SK-N-SH treated with all-trans-retinoic acid at 6 μM for 48 hours (cell line): Measurements from ENCODE around the gene ZNF518B.

Source experiments
- ATAC-seq: fragments of 200-7000 bp; cut with Tn5 transposase; 3 replicates; pipeline ENCODE4 v1.9.1; 2020; ENCODE audit warnings: mild to moderate bottlenecking, moderate library complexity
- ARNTL ChIP-seq: fragments of 450-650 bp; formaldehyde crosslinking; IDR thresholded peaks from 2 replicates; pipeline ENCODE4 v1.5.0; 2020; ENCODE audit warnings: low read depth, mild to moderate bottlenecking, moderate library complexity, borderline replicate concordance
- BACH2 ChIP-seq: fragments of 250-450 bp; sonication (Bioruptor Pico); IDR thresholded peaks from 2 replicates; pipeline ENCODE4 v1.9.0; 2021; ENCODE audit warnings: mild to moderate bottlenecking, borderline replicate concordance
- CREB5 ChIP-seq: fragments of 250-450 bp; sonication (Bioruptor Pico); IDR thresholded peaks from 2 replicates; pipeline ENCODE4 v1.5.1; 2020; ENCODE audit warnings: low read depth, mild to moderate bottlenecking, moderate library complexity
- CSDC2 ChIP-seq: fragments of 250-450 bp; sonication (Bioruptor Pico); IDR thresholded peaks from 2 replicates; pipeline ENCODE4 v1.5.0; 2020; ENCODE audit warnings: mild to moderate bottlenecking, moderate library complexity
- CSRNP3 ChIP-seq: fragments of 250-450 bp; sonication (Bioruptor Pico); IDR thresholded peaks from 2 replicates; pipeline ENCODE4 v1.5.1; 2021; ENCODE audit warnings: mild to moderate bottlenecking, moderate library complexity
- GLIS3 ChIP-seq: fragments of 250-450 bp; sonication (Bioruptor Pico); IDR thresholded peaks from 2 replicates; pipeline ENCODE4 v1.5.0; 2020; ENCODE audit warnings: mild to moderate bottlenecking, moderate library complexity
- ISL1 ChIP-seq: fragments of 250-450 bp; sonication (Bioruptor Pico); IDR thresholded peaks from 2 replicates; pipeline ENCODE4 v2.1.2; 2022; ENCODE audit warnings: mild to moderate bottlenecking, moderate library complexity
- PATZ1 ChIP-seq: fragments of 250-450 bp; sonication (Bioruptor Pico); IDR thresholded peaks from 2 replicates; pipeline ENCODE4 v1.8.0; 2020; ENCODE audit warnings: mild to moderate bottlenecking, moderate library complexity, borderline replicate concordance
- POU6F1 ChIP-seq: fragments of 250-450 bp; sonication (Bioruptor Pico); IDR thresholded peaks from 2 replicates; pipeline ENCODE4 v1.8.0; 2021; ENCODE audit warnings: low read depth, mild to moderate bottlenecking, moderate library complexity, borderline replicate concordance
- PPARA ChIP-seq: fragments of 250-450 bp; sonication (Bioruptor Pico); IDR thresholded peaks from 2 replicates; pipeline ENCODE4 v1.5.0; 2020; ENCODE audit warnings: mild to moderate bottlenecking, borderline replicate concordance
- RARB ChIP-seq: fragments of 250-450 bp; sonication (Bioruptor Pico); IDR thresholded peaks from 2 replicates; pipeline ENCODE4 v1.8.0; 2021; ENCODE audit warnings: mild to moderate bottlenecking, moderate library complexity
- SNAI2 ChIP-seq: fragments of 250-450 bp; sonication (Bioruptor Pico); IDR thresholded peaks from 2 replicates; pipeline ENCODE4 v1.5.0; 2020; ENCODE audit warnings: mild to moderate bottlenecking, moderate library complexity
- TCF4 ChIP-seq: fragments of 250-450 bp; sonication (Bioruptor Pico); IDR thresholded peaks from 2 replicates; pipeline ENCODE4 v1.8.0; 2021; ENCODE audit warnings: mild to moderate bottlenecking, moderate library complexity, borderline replicate concordance
- TOX ChIP-seq: fragments of 250-450 bp; sonication (Bioruptor Pico); IDR thresholded peaks from 2 replicates; pipeline ENCODE4 v1.8.0; 2021; ENCODE audit warnings: mild to moderate bottlenecking, moderate library complexity, borderline replicate concordance
- TSHZ2 ChIP-seq: fragments of 250-450 bp; sonication (Bioruptor Pico); IDR thresholded peaks from 2 replicates; pipeline ENCODE4 v1.5.0; 2020; ENCODE audit warnings: mild to moderate bottlenecking, moderate library complexity
- ZC3H10 ChIP-seq: fragments of 250-450 bp; sonication (Bioruptor Pico); IDR thresholded peaks from 2 replicates; pipeline ENCODE4 v1.5.1; 2021; ENCODE audit warnings: mild to moderate bottlenecking, moderate library complexity
- ZFP3 ChIP-seq: fragments of 250-450 bp; sonication (Bioruptor Pico); IDR thresholded peaks from 2 replicates; pipeline ENCODE4 v1.5.0; 2020; ENCODE audit warnings: mild to moderate bottlenecking, moderate library complexity
- ZFP30 ChIP-seq: fragments of 450-650 bp; formaldehyde crosslinking; IDR thresholded peaks from 2 replicates; pipeline ENCODE4 v1.5.0; 2022; ENCODE audit warnings: mild to moderate bottlenecking, moderate library complexity
- ZNF565 ChIP-seq: fragments of 450-650 bp; formaldehyde crosslinking; conservative IDR thresholded peaks from 2 replicates; pipeline ENCODE4 v1.5.0; 2020; ENCODE audit warnings: low read depth, mild to moderate bottlenecking, moderate library complexity
- ZNF70 ChIP-seq: fragments of 450-650 bp; formaldehyde crosslinking; IDR thresholded peaks from 2 replicates; pipeline ENCODE4 v1.5.0; 2020; ENCODE audit warnings: mild to moderate bottlenecking, moderate library complexity
- ZNF8 ChIP-seq: fragments of 450-650 bp; formaldehyde crosslinking; IDR thresholded peaks from 2 replicates; pipeline ENCODE4 v1.5.0; 2020; ENCODE audit warnings: mild to moderate bottlenecking, moderate library complexity

ZNF518B gene

GRCh38 chr4:10459305-10459704 lies 2.1 kb upstream of the ZNF518B start:
- no peak for ATAC-seq
- TF ChIP-seq TOX (CRISPR knock-in tag), result no peak
- TF ChIP-seq RARB (CRISPR knock-in tag), result no peak
- no peak for TF ChIP-seq CSDC2 (CRISPR knock-in tag)
- TF ChIP-seq BACH2 (CRISPR knock-in tag), result no peak
- TF ChIP-seq, all 23 proteins: peak for 0

- no peak for ATAC-seq
- TF ChIP-seq ISL1 (CRISPR knock-in tag) (no peak), ZNF70 (no peak), TCF4 (CRISPR knock-in tag) (no peak), RARB (CRISPR knock-in tag) (no peak), ZNF8 (no peak), ZC3H10 (CRISPR knock-in tag) (no peak), PATZ1 (CRISPR knock-in tag) (no peak), ZFP30 (CRISPR knock-in tag) (no peak), SNAI2 (CRISPR knock-in tag) (no peak), CSDC2 (CRISPR knock-in tag) (no peak), CREB5 (CRISPR knock-in tag) (no peak), PPARA (CRISPR knock-in tag) (no peak), GLIS3 (CRISPR knock-in tag) (no peak), ZNF565 (CRISPR knock-in tag) (no peak), ARNTL (CRISPR knock-in tag) (no peak), TSHZ2 (no peak), TOX (CRISPR knock-in tag) (no peak), POU6F1 (CRISPR knock-in tag) (no peak), ZFP3 (CRISPR knock-in tag) (no peak), CSRNP3 (CRISPR knock-in tag) (no peak)
Observed at GRCh38 chr4:10458177-10458576, 951 bp upstream of the ZNF518B start.

- peak; percentile 52 for ATAC-seq
- TF ChIP-seq ISL1 (CRISPR knock-in tag), result no peak
- no peak for TF ChIP-seq ARNTL (CRISPR knock-in tag)
- no peak for TF ChIP-seq ZFP3 (CRISPR knock-in tag)
- no peak for TF ChIP-seq SNAI2 (CRISPR knock-in tag)
- no peak for TF ChIP-seq TOX (CRISPR knock-in tag)
- no peak for TF ChIP-seq ZNF70
- no peak for TF ChIP-seq ZNF565 (CRISPR knock-in tag)
- no peak for TF ChIP-seq RARB (CRISPR knock-in tag)
- TF ChIP-seq CSDC2 (CRISPR knock-in tag), result no peak
- TF ChIP-seq PPARA (CRISPR knock-in tag), result no peak
- TF ChIP-seq PATZ1 (CRISPR knock-in tag), result no peak
- TF ChIP-seq POU6F1 (CRISPR knock-in tag), result no peak
- no peak for TF ChIP-seq BACH2 (CRISPR knock-in tag)
- no peak for TF ChIP-seq ZC3H10 (CRISPR knock-in tag)
- TF ChIP-seq CREB5 (CRISPR knock-in tag), result no peak
- no peak for TF ChIP-seq TCF4 (CRISPR knock-in tag)
Observed at GRCh38 chr4:10456595-10457254, 501 bp downstream of the ZNF518B start.
